ENCODE results near the gene ARFGEF3.
"Not testable (repeated sequence)": the region's sequence is repeated elsewhere in the genome, so short reads cannot be mapped to it uniquely, and the experiment has no call there.

ARFGEF3 gene, protein sequence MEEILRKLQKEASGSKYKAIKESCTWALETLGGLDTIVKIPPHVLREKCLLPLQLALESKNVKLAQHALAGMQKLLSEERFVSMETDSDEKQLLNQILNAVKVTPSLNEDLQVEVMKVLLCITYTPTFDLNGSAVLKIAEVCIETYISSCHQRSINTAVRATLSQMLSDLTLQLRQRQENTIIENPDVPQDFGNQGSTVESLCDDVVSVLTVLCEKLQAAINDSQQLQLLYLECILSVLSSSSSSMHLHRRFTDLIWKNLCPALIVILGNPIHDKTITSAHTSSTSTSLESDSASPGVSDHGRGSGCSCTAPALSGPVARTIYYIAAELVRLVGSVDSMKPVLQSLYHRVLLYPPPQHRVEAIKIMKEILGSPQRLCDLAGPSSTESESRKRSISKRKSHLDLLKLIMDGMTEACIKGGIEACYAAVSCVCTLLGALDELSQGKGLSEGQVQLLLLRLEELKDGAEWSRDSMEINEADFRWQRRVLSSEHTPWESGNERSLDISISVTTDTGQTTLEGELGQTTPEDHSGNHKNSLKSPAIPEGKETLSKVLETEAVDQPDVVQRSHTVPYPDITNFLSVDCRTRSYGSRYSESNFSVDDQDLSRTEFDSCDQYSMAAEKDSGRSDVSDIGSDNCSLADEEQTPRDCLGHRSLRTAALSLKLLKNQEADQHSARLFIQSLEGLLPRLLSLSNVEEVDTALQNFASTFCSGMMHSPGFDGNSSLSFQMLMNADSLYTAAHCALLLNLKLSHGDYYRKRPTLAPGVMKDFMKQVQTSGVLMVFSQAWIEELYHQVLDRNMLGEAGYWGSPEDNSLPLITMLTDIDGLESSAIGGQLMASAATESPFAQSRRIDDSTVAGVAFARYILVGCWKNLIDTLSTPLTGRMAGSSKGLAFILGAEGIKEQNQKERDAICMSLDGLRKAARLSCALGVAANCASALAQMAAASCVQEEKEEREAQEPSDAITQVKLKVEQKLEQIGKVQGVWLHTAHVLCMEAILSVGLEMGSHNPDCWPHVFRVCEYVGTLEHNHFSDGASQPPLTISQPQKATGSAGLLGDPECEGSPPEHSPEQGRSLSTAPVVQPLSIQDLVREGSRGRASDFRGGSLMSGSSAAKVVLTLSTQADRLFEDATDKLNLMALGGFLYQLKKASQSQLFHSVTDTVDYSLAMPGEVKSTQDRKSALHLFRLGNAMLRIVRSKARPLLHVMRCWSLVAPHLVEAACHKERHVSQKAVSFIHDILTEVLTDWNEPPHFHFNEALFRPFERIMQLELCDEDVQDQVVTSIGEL (N-terminal part only)

DNA sequence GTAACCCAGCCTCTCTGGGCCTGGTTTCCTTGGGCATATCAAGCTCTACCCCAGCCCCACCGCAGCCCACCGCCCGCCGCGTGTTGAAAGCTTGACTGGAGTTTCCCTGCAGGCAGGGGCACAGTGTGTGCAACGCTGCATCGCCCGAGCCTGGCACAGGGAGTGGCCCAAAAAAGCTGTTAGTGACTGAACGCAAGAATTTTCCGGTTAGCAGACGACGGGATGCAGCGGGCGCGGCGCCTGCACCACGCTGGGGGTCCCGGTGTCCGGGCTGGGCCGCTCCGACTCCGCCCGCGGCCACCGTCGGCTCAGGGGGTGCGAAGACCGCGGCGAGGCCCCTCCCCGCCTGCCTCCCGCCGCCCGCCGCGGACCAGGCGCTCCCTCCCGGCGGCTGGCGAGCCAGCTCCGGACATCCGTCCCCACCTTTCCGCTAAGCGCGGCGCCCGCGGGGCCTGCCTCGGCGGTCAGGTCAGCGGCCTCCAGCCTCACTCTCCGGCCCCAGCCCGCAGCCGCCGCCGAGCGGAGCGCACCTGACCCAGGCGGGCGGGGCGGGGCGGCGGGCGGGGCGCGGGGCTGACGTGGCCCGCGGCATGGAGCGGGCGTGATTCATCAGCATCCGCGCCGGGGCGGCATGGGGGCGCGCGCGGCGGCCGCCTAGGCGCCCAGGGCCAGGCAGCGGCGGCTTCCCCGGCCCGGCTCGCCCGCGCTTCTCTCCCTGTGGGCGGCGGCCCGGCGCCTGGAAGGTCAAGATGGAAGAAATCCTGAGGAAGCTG, at the start of gene ARFGEF3:
TSS of gene ARFGEF3 (plus strand) at position 602 of the 773 bp plus-strand sequence. CDS start at position 750, 148 bp downstream.
- no peak for DNase-seq (ENCODE audit: insufficient read length, low spot score)
- FAIRE-seq, result no peak

DNA sequence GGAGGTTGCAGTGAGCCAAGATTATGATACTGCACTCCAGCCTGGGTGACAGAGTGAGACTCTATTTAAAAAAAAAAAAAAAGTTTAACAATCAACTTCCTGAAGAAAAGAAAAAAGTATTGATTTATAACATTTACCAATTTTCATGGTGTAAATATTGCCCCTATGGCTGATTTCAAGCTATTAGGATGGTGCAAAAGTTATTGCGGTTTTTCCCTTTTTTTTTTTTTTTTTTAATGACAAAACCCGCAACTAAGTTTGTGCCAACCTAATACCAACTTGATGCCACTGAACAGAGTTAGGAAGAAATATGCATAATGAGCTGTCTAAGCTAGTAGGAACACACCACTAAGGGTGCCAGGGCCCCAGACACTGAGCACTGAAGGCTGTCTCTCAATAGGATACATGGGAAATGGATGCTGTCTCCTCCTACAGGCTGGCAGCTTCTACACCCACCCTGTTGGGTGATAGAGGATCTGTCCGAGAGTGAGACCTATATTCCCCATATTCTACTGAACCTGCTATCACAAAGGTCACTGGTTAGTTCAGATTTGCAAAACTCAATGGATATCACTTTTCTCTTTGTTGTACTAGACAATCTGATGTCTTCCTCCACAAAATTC, 48.0 kb upstream of the ARFGEF3 start:
- DNase-seq (ENCODE audit: insufficient read length, low spot score), result no peak
- no peak for FAIRE-seq

DNA sequence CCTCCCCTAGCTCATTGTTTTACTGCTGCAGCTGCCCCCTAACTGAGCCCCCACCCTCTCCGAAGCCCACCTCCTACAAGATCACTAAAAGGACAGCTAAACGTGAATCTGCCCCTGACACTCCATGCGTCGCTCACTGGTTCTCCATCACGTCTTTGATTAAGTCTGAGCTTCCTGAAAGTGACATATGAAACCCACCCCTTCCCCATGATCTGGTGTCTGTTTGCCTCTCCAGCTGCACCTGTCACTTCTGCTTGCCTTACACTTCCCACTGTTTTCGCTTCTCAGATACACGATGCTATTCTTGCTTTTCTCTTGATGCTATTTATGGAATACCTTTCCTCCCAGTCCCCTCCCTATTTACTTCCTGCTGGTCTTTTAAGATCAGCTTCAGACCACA, 46.5 kb upstream of the ARFGEF3 start:
- DNase-seq (ENCODE audit: insufficient read length, low spot score) (no peak), FAIRE-seq (no peak)

DNA sequence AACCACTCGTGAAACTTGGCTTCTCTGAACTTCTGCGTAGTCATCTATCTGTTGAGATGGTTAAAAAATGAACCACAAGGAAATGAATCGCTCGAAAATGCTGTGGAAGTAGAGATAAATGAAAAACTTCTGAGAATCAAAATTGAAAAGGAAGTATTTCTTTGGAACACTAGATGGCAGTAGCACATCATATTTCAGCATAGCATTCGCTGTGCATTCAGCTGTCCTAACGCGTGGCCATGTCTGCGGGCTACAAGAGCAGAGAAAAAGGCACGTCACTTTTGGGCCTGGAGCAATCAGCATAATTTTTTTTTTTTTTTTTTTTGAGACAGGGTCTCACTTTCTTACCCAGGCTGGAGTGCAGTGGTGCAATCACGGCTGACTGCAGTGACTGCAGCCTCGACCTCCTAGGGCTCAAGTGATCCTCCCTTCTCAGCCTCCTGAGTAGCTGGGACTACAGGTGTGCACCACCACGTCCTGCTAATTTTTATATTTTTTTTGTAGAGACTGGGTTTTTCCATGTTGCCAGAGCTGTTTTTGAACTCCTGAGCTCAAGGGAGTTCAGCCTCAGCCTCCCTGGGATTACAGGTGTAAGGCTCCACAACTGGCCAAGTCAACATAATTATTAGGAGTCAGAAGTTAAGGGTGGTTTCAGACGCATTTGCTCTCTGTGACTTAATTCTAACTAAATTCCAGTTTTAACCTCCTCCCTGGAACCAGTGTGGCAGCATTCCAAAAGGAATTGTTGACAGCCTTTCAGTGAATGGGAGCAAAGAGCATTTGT, 45.7 kb upstream of the ARFGEF3 start:
- DNase-seq (ENCODE audit: insufficient read length, low spot score) (peak; percentile 43), FAIRE-seq (peak; percentile 93)

DNA sequence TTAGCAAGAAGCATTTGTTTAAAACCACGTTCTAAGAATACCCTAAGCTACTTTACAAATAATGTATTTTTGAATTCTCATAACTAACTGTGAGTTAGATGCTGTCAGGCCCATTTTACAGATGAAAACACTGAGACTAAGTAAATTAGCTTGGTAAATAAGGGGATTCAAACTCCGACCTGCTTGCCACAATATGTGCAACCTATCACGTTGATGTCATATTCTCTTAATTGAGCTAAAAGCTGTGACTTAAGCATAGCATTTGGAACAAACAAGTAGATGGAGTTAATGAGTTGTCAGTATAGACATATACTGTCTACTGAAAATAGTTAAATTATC, 45.1 kb upstream of the ARFGEF3 start:
- DNase-seq (ENCODE audit: insufficient read length, low spot score) (no peak), FAIRE-seq (no peak)

DNA sequence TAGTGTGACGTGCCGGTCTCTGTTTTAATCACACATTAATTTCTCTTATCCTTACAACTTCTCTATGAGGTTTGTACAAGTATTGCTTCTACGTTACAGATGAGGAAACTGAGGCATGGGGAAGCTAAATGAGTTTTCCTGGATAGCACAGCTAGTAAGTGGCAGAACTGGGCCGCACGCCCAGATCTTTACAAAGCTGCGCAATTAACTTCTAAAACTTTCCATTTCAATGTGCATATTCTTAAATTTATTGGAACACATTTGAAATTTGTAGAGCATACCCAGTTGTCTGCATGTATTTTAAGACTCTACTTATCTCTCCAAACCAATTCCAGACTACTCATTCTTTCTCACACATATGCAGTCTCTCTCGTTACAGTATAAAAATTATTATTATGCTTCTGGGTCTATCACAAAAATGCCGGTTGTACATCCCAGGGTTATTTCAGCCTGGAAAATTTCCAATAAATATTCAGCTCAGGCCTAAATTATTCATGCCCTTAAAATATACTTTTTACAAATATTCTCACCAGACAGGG, 44.3 kb upstream of the ARFGEF3 start:
- DNase-seq (ENCODE audit: insufficient read length, low spot score), result no peak

DNA sequence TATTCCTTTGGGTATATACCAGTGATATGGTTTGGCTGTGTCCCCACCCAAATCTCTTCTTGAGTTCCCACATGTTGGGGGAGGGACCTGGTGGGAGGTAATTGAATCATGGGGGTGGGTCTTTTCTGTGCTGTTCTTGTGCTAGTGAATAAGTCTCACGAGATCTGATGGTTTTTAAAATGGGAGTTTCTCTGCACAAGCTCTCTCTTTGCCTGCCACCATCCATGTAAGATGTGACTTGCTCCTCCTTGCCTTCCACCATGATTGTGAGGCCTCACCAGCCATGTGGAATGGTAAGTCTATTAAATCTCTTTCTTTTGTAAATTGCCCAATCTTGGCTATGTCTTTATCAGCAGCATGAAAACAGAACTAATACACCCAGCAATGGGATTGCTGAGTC, 42.5 kb upstream of the ARFGEF3 start:
- FAIRE-seq, result not testable (repeated sequence)

More for the DNA sequence above, 44.3 kb upstream of the ARFGEF3 start:
- no peak for FAIRE-seq

DNA sequence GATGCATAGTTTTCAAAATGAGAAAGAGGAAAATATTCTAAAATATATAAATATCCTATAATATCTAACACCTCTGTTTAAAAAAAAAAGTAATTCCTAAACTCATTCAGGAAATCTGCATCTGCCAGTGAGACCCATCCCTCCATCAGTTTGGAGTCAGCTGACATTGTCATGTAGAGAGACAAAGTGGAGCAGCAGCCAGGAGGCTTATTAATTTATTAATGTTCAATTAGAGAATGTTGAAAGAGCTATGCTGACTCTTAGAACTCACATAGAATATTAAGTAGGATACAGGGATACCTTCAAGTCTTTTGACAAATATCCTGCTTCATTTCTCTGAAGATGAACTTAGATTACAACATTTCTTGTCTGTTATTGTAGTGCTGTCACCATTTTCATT, 41.8 kb upstream of the ARFGEF3 start:
- FAIRE-seq (no peak), DNase-seq (ENCODE audit: insufficient read length, low spot score) (no peak)

More for the DNA sequence above, 42.5 kb upstream of the ARFGEF3 start:
- DNase-seq (ENCODE audit: insufficient read length, low spot score), result not testable (repeated sequence)

DNA sequence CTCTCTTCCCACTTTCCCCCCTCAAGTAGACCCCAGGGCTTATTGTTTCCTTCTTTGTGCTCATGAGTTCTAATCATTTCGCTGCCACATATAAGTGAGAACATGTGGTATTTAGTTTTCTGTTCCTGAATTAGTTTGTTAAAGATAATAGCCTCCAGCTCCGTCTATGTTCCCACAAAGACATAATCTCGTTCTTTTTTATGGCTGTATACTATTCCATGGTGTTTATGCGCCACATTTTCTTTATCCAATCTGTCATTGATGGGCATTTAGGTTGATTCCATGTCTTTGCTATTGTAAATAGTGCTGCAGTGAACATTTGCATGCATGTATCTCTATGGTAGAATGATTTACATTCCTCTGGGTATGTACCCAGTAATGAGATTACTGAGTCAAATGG, 37.6 kb upstream of the ARFGEF3 start:
- FAIRE-seq, result no peak
- no peak for DNase-seq (ENCODE audit: insufficient read length, low spot score)

DNA sequence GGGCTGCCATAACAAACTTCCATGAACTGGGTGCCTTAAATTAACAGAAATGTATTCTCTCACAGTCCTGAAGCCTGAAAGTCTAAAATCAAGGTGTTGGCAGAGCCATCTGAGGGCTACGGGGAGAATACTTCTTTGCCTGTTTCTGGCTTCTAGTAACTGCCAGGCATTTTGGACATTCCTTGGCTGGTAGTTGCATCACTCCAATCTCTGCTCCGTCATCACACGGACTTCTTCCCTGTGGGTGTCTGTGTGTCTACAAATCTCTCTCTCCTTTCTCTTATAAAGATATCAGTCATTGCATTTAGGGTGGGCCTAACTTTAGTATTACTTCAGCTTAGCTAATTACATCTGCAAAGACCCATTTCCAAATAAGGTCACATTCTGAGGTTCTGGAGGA, 33.6 kb upstream of the ARFGEF3 start:
- no peak for FAIRE-seq
- DNase-seq (ENCODE audit: insufficient read length, low spot score), result no peak

DNA sequence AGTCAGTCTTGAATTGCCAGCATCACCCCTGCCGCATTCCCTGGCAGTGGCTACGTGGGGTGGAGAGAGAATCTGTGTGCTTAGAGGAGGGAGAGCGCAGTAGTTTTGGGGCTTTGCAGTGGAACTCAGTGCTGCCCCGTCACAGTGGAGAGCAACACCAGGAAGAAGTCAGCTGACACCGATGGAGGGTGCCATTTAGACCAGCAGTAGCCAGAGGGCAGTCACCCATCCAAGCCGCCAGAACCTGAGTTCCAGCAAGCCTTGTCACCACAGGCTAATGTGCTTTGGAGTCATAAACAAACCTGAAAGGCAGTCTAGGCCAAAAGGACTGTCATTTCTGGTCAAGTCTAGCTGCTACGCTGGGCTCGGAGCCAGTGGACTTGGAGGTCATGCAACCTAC, 32.5 kb upstream of the ARFGEF3 start:
- no peak for DNase-seq (ENCODE audit: insufficient read length, low spot score)
- no peak for FAIRE-seq

DNA sequence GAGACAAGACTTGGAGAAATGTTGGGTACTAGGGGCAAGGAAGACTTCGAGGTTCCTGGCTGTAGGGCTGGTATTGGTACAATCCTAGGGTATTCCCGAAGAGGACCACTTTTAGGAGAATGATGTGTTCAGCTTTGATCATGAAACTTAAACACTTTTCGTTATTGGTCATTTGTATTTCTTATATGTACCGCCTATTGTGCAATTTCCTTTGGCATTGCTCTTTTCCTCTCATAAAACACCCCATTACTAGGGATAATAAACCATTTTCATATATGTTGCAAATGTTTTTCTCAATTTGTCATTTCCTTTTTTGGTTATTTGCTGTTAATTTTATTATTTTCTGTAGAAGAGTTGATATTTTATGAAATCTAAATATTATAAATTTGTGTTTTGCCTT, 18.9 kb upstream of the ARFGEF3 start:
- FAIRE-seq (no peak), DNase-seq (ENCODE audit: insufficient read length, low spot score) (no peak)

DNA sequence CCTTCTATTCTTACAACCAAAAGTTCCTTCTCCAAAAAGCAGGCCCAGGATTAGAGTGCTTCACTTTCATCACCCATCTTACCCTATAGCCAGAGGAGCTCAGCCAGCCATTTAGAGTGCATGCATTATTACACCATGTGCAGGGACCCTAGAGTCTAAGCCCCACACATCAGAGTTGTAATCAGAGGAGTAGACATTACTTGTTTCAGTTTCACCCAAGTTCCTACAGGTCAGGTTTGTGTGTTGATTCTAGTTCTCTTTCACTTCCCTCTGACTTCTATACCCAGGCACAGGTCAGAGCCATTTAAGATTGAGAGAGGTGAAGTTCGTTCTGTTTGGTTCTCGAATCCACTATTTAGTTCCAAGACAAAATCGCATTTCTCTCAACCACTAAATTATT, 16.3 kb upstream of the ARFGEF3 start:
- no peak for DNase-seq (ENCODE audit: insufficient read length, low spot score)
- no peak for FAIRE-seq

DNA sequence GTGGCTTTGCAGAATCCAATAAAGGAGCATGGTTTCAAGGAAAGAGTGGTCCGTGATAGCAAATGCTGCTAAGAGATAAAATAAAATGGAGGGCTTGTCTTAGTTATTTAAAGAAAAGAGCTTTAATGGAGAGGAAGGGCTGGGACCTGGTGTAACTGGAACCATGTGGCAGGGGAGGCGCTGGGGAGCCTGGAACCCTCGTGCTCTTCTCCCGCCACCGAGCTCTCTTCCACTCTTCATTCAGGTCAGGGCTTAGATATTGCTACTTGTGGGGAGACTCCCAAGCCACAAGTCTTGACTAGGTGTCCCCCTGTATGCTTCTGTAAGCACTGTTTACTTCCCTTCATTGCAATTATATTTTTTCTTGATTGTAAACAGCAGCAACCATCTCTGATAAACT, 15.2 kb upstream of the ARFGEF3 start:
- FAIRE-seq, result no peak

DNA sequence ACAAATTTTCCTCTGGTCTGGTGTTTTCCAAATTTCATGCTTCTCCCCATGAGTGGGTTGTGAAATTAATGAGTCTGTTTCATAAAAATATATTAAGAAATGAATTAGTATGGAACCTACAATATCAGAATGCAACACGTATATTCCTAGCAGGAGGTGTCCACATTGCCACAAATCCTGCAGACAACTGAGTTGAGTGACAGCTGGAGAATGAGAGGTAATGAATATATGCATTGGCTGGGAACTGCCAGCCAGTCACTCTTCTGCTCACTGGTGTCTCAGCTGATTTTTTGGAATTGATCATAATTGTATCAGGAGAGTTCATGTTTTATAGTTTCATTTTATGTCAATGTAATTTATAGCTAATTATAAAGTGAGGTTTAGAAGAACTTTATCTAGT, 6.3 kb upstream of the ARFGEF3 start:
- no peak for DNase-seq (ENCODE audit: insufficient read length, low spot score)
- FAIRE-seq, result no peak

More for the DNA sequence above, 15.2 kb upstream of the ARFGEF3 start:
- DNase-seq (ENCODE audit: insufficient read length, low spot score), result no peak

DNA sequence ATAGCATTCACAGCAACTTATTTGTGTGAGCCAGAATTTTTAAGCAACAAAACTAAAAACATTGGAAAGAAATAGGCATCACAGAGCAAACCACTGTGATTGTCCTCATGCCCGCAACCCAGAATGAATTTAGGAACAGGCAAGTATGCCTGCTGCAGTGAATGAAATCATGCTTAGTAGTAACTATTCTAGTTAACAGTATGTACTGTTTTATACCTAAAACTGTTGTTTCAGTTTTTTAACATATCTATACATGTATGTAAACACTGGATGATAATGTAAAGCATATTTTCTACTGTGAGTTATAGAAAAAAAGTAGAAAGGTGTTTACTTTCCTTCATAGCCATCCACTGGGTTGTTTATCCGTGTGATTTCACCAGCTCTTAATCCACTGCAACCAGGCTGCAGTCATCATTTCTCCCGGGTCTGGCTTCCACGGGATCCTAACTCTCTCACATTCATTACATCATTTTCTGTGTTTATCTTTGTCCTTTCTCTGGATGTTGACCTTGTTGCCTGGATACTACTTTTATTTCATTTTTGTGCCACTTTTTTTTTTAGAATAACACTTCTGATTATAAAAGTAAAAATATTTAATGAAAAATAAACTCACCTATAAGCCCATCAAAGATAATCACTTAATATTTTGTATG, 3.6 kb upstream of the ARFGEF3 start:
- DNase-seq (ENCODE audit: insufficient read length, low spot score) (no peak), FAIRE-seq (no peak)

DNA sequence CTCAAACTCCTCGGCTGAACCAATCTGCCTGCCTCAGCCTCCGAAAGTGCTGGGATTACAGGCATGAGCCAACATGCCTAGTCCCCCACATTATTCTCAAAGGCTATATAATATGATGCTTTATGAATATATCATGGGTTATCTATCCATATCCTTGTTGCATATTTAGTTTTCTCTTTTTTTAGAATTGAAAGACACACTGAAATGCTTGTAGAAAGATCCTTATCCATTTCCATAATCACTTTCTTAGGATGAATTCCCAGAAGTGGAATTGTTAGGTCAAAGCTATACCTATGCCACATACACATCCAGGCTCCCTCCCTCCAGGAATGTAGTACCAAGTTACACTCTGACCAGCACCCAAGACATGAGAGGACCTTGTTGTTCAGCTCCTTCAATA, 2.5 kb upstream of the ARFGEF3 start:
- no peak for FAIRE-seq
- DNase-seq (ENCODE audit: insufficient read length, low spot score), result no peak

Measured in GM19239 (cell line).